ENCODE data around the gene CCDC112. TPM values are rescaled to one million over a fixed set of nuclear protein-coding genes. Genes with fewer than 3 reads are reported as not detected.

The CCDC112 gene
- polyA plus RNA-seq, 2 of the 4 experiments (the other 2 are of a cell fraction) = 5.8 to 8.6 TPM

DNA sequence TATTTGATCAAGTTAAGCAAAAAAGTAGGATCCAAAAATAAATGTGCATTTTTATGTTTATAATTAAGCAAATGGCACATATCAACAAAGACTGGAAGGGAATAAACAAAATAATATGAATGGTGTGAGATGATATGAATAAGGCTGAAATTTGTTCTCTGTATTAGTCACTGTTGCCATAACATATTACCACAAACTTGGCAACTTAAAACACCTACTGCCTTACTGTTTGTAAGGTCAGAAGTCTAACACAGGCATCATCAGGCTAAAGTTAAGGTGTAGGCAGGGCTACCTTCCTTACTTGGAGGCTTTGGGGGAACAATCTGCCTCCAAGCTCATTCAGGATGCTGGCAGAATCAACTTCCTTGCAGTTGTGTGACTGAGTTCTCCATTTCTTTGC is 53.0 kb downstream of the CCDC112 start:
- H3K4me2 ChIP-seq = no peak overlapping the region
- peak in 1 of 2 experiments; percentile 3 for DNase-seq (ENCODE audit: low read depth in 1 of 2, low spot score in 1 of 2)
- H3K9me3 ChIP-seq = no peaks in the 10 kb centered on the region
- peak in 1 of 2 experiments; percentile 39; a peak in 1 of 6 replicates for ATAC-seq
- POLR2A ChIA-PET = no interaction called here
- CTCF ChIA-PET = interaction anchor here (2.8 kb wide), 1 partner anchor 145 kb away, joined by 11 read pairs; no protein-coding TSS in a partner anchor
- H3K27ac ChIP-seq = no peak overlapping the region
- H3K4me1 ChIP-seq = no peaks in the 10 kb centered on the region
- H3K4me3 ChIP-seq = no peak overlapping the region
- FAIRE-seq = no peak
- TF ChIP-seq HEYL (CRISPR knock-in tag; IDR thresholded peaks at IDR 0.05) (no peak), EP300 (IDR thresholded peaks at IDR 0.05) (no peak), ZNF302 (CRISPR knock-in tag; IDR thresholded peaks at IDR 0.05) (no peak), TP53 (CRISPR knock-in tag; IDR thresholded peaks at IDR 0.05) (no peak), CEBPB (IDR thresholded peaks at IDR 0.05) (no peak), HOXB13 (CRISPR knock-in tag; IDR thresholded peaks at IDR 0.05; ENCODE audit: low read depth) (no peak), TFCP2L1 (CRISPR knock-in tag; IDR thresholded peaks at IDR 0.05) (no peak), MAFK (IDR thresholded peaks at IDR 0.05; ENCODE audit: partially characterized antibody) (no peak)
- TF ChIP-seq, protein P1, sequence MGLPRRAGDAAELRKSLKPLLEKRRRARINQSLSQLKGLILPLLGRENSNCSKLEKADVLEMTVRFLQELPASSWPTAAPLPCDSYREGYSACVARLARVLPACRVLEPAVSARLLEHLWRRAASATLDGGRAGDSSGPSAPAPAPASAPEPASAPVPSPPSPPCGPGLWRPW (IDR thresholded peaks at IDR 0.05) = no peak
- TF ChIP-seq, protein P2, sequence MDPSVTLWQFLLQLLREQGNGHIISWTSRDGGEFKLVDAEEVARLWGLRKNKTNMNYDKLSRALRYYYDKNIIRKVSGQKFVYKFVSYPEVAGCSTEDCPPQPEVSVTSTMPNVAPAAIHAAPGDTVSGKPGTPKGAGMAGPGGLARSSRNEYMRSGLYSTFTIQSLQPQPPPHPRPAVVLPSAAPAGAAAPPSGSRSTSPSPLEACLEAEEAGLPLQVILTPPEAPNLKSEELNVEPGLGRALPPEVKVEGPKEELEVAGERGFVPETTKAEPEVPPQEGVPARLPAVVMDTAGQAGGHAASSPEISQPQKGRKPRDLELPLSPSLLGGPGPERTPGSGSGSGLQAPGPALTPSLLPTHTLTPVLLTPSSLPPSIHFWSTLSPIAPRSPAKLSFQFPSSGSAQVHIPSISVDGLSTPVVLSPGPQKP (IDR thresholded peaks at IDR 0.05; ENCODE audit: low read depth, low read length) = no peak

DNA sequence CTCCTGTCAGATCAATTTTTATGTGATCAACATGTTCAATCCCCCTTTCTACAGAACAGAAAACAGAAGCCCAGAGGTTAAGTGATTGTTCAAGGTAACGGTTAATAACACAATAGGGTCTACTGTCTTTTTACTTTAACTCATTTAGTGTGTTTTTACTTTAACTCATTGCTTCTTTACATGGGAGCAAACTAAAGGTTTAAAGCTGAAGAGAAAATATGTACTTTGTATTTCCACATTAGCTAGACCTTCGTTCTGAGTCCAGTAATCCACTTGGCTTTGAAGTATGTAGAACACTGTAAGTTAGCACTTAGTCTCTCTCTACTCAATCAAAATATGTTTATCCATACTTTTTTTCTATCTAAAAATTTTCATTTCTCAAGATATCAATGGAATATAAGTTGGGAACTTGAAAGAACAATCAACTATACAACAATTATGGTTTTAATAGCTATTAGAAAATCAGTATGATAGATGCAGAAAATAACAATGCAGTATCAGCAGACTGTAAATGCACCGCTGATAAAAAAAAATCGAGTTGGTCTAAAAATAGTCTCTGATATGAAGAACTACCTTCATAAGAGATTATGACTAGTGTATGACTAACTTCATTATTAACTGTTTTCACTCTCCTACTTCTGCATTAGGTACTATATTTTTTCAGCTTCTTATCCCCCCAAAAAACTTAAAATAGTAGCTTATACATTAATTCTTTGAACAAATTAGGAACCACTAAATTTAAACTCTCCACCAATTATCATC is 54.4 kb downstream of the CCDC112 start:
- H3K4me2 ChIP-seq = no peak overlapping the region
- no peak for TF ChIP-seq MAFK (IDR thresholded peaks at IDR 0.05; ENCODE audit: partially characterized antibody)
- no peak for TF ChIP-seq CBX8 (IDR thresholded peaks at IDR 0.05)
- TF ChIP-seq BHLHE40 (IDR thresholded peaks at IDR 0.05; ENCODE audit: low read depth, low read length) = no peak
- TF ChIP-seq CHD2 (IDR thresholded peaks at IDR 0.05; ENCODE audit: low read length, partially characterized antibody) = no peak
- TF ChIP-seq EHMT2 (IDR thresholded peaks at IDR 0.05; ENCODE audit: low read depth) = no peak
- TF ChIP-seq, protein P3, sequence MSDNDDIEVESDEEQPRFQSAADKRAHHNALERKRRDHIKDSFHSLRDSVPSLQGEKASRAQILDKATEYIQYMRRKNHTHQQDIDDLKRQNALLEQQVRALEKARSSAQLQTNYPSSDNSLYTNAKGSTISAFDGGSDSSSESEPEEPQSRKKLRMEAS (IDR thresholded peaks at IDR 0.05) = no peak
- no peak for TF ChIP-seq JUN (IDR thresholded peaks at IDR 0.05)
- TF ChIP-seq EHF (CRISPR knock-in tag; IDR thresholded peaks at IDR 0.05) = no peak
- TF ChIP-seq JUNB (IDR thresholded peaks at IDR 0.05) = no peak
- no peak for TF ChIP-seq HEYL (CRISPR knock-in tag; IDR thresholded peaks at IDR 0.05)
- no peak for TF ChIP-seq TFCP2L1 (CRISPR knock-in tag; IDR thresholded peaks at IDR 0.05)
- TF ChIP-seq, protein P4, sequence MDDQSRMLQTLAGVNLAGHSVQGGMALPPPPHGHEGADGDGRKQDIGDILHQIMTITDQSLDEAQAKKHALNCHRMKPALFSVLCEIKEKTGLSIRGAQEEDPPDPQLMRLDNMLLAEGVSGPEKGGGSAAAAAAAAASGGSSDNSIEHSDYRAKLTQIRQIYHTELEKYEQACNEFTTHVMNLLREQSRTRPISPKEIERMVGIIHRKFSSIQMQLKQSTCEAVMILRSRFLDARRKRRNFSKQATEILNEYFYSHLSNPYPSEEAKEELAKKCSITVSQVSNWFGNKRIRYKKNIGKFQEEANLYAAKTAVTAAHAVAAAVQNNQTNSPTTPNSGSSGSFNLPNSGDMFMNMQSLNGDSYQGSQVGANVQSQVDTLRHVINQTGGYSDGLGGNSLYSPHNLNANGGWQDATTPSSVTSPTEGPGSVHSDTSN (IDR thresholded peaks at IDR 0.05) = no peak
- FAIRE-seq = no peak
- no peak for ATAC-seq
- H3K27ac ChIP-seq = no peak overlapping the region
- CTCF ChIA-PET = interaction anchor here (2.8 kb wide), 1 partner anchor 144 kb away, joined by 11 read pairs; no protein-coding TSS in a partner anchor
- H3K4me3 ChIP-seq = no peak overlapping the region
- WGBS (ENCODE audit: missing lambda C conversion rate) = 68% methylated on average over 4 of the region's 4 CpGs
- no peaks in the 10 kb centered on the region for H3K4me1 ChIP-seq
- no peaks in the 10 kb centered on the region for H3K9me3 ChIP-seq
- POLR2A ChIA-PET = no interaction called here
- DNase-seq (ENCODE audit: low read depth in 1 of 2, low spot score in 1 of 2) = no peak

DNA sequence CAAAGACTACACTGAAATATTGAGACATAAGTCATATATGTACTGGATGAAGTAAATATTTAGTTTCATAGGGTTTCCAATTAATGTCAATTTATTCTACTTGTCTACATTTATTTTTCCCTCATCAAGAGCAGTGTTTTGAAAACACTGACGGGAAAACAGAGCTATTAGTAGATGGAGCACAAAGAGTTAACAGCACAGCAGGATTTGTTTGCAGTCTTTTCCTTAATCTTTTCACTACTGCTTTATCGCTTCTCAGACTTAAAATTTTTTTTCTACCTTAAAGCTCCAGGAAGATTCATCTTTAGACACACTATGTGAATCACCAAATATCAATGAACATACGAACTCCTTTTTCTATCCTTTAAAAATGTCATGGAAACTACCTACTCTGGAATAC is 59.4 kb downstream of the CCDC112 start:
- no peak overlapping the region for H3K4me3 ChIP-seq
- no peak for DNase-seq (ENCODE audit: low read depth in 1 of 2, low spot score in 1 of 2)
- H3K27ac ChIP-seq = no peak overlapping the region
- no peaks in the 10 kb centered on the region for H3K4me1 ChIP-seq
- no peak for ATAC-seq
- CTCF ChIA-PET = interaction anchor here (1.4 kb wide), 1 partner anchor 139 kb away, joined by 4 read pairs; no protein-coding TSS in a partner anchor
- no peaks in the 10 kb centered on the region for H3K9me3 ChIP-seq
- WGBS (ENCODE audit: missing lambda C conversion rate) = 92% methylated on average over 3 of the region's 3 CpGs
- H3K4me2 ChIP-seq = no peak overlapping the region
- FAIRE-seq = no peak
- POLR2A ChIA-PET = no interaction called here
- TF ChIP-seq, protein P4 (IDR thresholded peaks at IDR 0.05) = no peak
- no peak for TF ChIP-seq POLR2A (IDR thresholded peaks at IDR 0.05; ENCODE audit: low read length)
- no peak for TF ChIP-seq TP53 (CRISPR knock-in tag; IDR thresholded peaks at IDR 0.05)
- TF ChIP-seq SMC3 (IDR thresholded peaks at IDR 0.05) = no peak
- TF ChIP-seq, protein P5, sequence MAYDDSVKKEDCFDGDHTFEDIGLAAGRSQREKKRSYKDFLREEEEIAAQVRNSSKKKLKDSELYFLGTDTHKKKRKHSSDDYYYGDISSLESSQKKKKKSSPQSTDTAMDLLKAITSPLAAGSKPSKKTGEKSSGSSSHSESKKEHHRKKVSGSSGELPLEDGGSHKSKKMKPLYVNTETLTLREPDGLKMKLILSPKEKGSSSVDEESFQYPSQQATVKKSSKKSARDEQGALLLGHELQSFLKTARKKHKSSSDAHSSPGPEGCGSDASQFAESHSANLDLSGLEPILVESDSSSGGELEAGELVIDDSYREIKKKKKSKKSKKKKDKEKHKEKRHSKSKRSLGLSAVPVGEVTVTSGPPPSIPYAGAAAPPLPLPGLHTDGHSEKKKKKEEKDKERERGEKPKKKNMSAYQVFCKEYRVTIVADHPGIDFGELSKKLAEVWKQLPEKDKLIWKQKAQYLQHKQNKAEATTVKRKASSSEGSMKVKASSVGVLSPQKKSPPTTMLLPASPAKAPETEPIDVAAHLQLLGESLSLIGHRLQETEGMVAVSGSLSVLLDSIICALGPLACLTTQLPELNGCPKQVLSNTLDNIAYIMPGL (CRISPR knock-in tag; IDR thresholded peaks at IDR 0.05; ENCODE audit: borderline replicate concordance) = no peak
- TF ChIP-seq MAFK (IDR thresholded peaks at IDR 0.05; ENCODE audit: partially characterized antibody) = no peak
- TF ChIP-seq RARB (CRISPR knock-in tag; IDR thresholded peaks at IDR 0.05) = no peak
- no peak for TF ChIP-seq HEYL (CRISPR knock-in tag; IDR thresholded peaks at IDR 0.05)
- no peak for TF ChIP-seq GATA3 (IDR thresholded peaks at IDR 0.05; ENCODE audit: borderline replicate concordance)
- no peak for TF ChIP-seq NPAS2 (CRISPR knock-in tag; IDR thresholded peaks at IDR 0.05; ENCODE audit: borderline replicate concordance)
- TF ChIP-seq RNF2 (IDR thresholded peaks at IDR 0.05; ENCODE audit: borderline replicate concordance, low read depth) = no peak
- TF ChIP-seq EHMT2 (IDR thresholded peaks at IDR 0.05; ENCODE audit: low read depth) = no peak

Data from A549 (cell line).